ENCODE results near the gene CENPX.

The CENPX gene

DNA sequence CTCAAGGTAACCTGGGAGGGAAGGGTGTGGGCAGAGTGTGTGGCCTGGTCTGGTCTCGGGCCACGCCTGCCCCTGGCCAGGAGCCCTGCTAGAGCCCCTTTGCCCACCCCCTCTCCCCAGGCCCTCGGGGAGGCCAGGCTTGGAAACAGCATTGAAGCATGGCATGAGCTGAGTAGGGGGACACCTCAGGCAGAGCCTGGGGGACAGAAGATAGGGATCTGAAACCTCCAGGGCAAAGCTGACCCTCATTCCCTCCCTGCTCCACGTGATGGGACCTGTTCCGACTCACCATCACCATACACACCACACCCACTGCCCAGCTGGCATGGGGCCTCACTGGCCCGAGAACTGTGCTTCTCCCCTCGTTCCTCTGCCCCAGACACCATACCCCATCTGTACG is 26.4 kb upstream of the CENPX start:
- POLR2A ChIA-PET (ENCODE audit: low non-redundant PET) = interaction anchor here (0.6 kb wide), 1 partner anchor 10 kb away, joined by 3 read pairs; no protein-coding TSS in a partner anchor

GRCh38 chr17:82048571-82048971 is 25.9 kb upstream of the CENPX start:
- H3K27ac ChIP-seq = peak overlapping the region; percentile 79
- no peak for TF ChIP-seq CTCF (conservative IDR thresholded peaks at IDR 0.05; ENCODE audit: low read depth)
- no peak for DNase-seq (ENCODE audit: low spot score)
- POLR2A ChIA-PET (ENCODE audit: low non-redundant PET) = no interaction called here
- CTCF ChIA-PET = no interaction called here

More for the DNA sequence above, 26.4 kb upstream of the CENPX start:
- H3K27ac ChIP-seq = peak overlapping the region; percentile 79
- CTCF ChIA-PET = interaction anchor here (1.0 to 2.3 kb wide), 2 partner anchors 19 to 90 kb away, joined by 4 to 8 read pairs; no protein-coding TSS in a partner anchor
- no peak for DNase-seq (ENCODE audit: low spot score)
- TF ChIP-seq CTCF (conservative IDR thresholded peaks at IDR 0.05; ENCODE audit: low read depth) = no peak

- ChIA-PET CTCF (interaction anchor here (0.6 kb wide), 1 partner anchor 33 kb away, joined by 3 read pairs; no protein-coding TSS in a partner anchor), POLR2A (ENCODE audit: low non-redundant PET) (no interaction called here)
- DNase-seq (ENCODE audit: low spot score) = no peak
- TF ChIP-seq CTCF (conservative IDR thresholded peaks at IDR 0.05; ENCODE audit: low read depth) = no peak
- peak overlapping the region; percentile 79 for H3K27ac ChIP-seq
Measured at GRCh38 chr17:82047914-82048570, 25.4 kb upstream of the CENPX start.

GRCh38 chr17:82047379-82047778 is 24.7 kb upstream of the CENPX start:
- ChIA-PET POLR2A (ENCODE audit: low non-redundant PET) (no interaction called here), CTCF (no interaction called here)
- no peak for DNase-seq (ENCODE audit: low spot score)
- TF ChIP-seq CTCF (conservative IDR thresholded peaks at IDR 0.05; ENCODE audit: low read depth) = no peak
- peak overlapping the region; percentile 79 for H3K27ac ChIP-seq

- DNase-seq (ENCODE audit: low spot score) = no peak
- no peak for TF ChIP-seq CTCF (conservative IDR thresholded peaks at IDR 0.05; ENCODE audit: low read depth)
- ChIA-PET CTCF (no interaction called here), POLR2A (ENCODE audit: low non-redundant PET) (no interaction called here)
- peak overlapping the region; percentile 79 for H3K27ac ChIP-seq
Measured at GRCh38 chr17:82046903-82047302, 24.2 kb upstream of the CENPX start.

GRCh38 chr17:82045936-82046484 is 23.3 kb upstream of the CENPX start:
- POLR2A ChIA-PET (ENCODE audit: low non-redundant PET) = no interaction called here
- no peak for TF ChIP-seq CTCF (conservative IDR thresholded peaks at IDR 0.05; ENCODE audit: low read depth)
- peak overlapping the region; percentile 79 for H3K27ac ChIP-seq
- no peak for DNase-seq (ENCODE audit: low spot score)
- CTCF ChIA-PET = interaction anchor here (0.7 kb wide), 1 partner anchor 287 kb away, joined by 3 read pairs; no protein-coding TSS in a partner anchor

Data from RWPE1 (cell line).